RWPE1 (cell line): ENCODE data around the gene COL5A1.

Source experiments
- CTCF ChIA-PET: fragments of 350-600 bp; sonication (Branson Sonifier 250); formaldehyde crosslinking; extraction: SDS; loops from one replicate; lab custom pipeline; 2021; lab: Yijun Ruan, JAX
- POLR2A ChIA-PET: fragments of 400-600 bp; formaldehyde crosslinking; extraction: SDS; loops from one replicate; lab custom pipeline; 2020; ENCODE audit warnings: antibody characterized with exemption; ENCODE audit not compliant: low non-redundant PET; lab: Yijun Ruan, JAX
- DNase-seq: peaks from one replicate; pipeline ENCODE4 v3.0.0; 2012; ENCODE audit warnings: low spot score
- H3K27ac ChIP-seq: fragments of 450-650 bp; 2 replicates; pipeline ENCODE4 v1.5.1; 2017
- CTCF ChIP-seq: fragments of 450-650 bp; conservative IDR thresholded peaks from 2 replicates; pipeline ENCODE4 v1.5.1; 2017; ENCODE audit warnings: low read depth, mild to moderate bottlenecking

Gene COL5A1

DNA sequence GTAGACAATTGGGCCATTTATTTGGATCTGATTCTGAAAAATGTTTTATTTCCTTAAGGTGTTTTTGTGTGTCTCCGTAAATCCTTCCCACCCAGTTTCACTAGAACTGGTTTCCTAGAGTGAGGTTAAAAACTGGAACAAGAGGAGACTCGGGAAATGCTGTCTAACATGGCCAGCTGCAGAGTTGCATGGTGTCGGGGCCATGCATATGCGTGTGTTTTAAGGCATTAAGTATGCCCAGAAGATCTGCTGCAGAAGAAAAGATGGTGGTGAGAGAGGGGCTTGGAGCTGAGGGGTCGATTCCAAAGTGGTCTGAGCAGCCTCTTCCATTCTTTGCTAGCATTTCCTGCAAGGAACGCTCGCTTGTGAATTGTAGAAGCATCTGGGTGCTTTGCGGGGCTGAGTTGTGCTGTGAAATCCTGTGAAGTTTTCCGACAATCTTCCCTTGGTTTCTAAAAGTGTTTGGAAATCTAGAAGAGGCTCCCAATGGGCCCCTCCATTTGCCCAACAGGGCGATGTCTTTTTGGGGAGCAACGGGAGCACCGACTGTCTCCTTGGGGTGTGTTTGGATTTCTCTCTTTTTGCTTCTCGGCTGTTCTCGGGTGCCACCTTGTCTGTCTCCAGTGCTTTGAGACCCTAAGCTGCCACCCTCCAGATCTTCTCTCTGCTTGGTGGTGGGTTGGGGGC lies 113.8 kb downstream of the COL5A1 start:
- DNase-seq: no peak
- POLR2A ChIA-PET: no interaction called here
- no peak for TF ChIP-seq CTCF
- CTCF ChIA-PET: interaction anchor here (0.6 to 1.0 kb wide), 4 partner anchors 9 to 1268 kb away, joined by 3 to 4 read pairs (median 4); no protein-coding TSS in a partner anchor
- 0 out of 2 replicates have a peak overlapping the region, but pooled peaks have one; percentile 0 for H3K27ac ChIP-seq

- ChIA-PET POLR2A (no interaction called here), CTCF (interaction anchor here (0.6 kb wide), 1 partner anchor 79 kb away, joined by 3 read pairs; no protein-coding TSS in a partner anchor)
- DNase-seq: no peak
- H3K27ac ChIP-seq: 0 out of 2 replicates have a peak overlapping the region, but pooled peaks have one; percentile 0
- TF ChIP-seq CTCF: no peak
Measured at GRCh38 chr9:134756098-134756497, 114.5 kb downstream of the COL5A1 start.

- ChIA-PET CTCF (no interaction called here), POLR2A (no interaction called here)
- peak overlapping the region; percentile 30 for H3K27ac ChIP-seq
- no peak for TF ChIP-seq CTCF
- no peak for DNase-seq
Measured at GRCh38 chr9:134757216-134757975, 115.8 kb downstream of the COL5A1 start.

- H3K27ac ChIP-seq: peak overlapping the region; percentile 30
- no peak for TF ChIP-seq CTCF
- DNase-seq: no peak
- ChIA-PET CTCF (no interaction called here), POLR2A (no interaction called here)
Measured at GRCh38 chr9:134758949-134759607, 117.5 kb downstream of the COL5A1 start.

DNA sequence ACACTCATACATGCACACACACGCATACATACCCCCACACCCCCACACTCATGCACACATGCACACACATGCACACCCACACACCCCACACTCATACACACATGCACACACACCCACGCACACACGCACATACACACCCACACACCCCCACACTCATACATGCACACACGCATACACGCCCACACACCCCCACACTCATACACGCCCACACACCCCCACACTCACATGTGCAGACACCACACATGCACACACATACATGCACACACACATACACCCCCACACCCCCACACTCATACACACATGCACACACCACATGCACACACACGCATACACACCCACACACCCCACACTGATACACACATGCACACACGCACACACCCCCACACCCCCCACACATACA lies 118.3 kb downstream of the COL5A1 start:
- no peak for TF ChIP-seq CTCF
- CTCF ChIA-PET: no interaction called here
- POLR2A ChIA-PET: no interaction called here
- H3K27ac ChIP-seq: no peak overlapping the region
- no peak for DNase-seq

DNA sequence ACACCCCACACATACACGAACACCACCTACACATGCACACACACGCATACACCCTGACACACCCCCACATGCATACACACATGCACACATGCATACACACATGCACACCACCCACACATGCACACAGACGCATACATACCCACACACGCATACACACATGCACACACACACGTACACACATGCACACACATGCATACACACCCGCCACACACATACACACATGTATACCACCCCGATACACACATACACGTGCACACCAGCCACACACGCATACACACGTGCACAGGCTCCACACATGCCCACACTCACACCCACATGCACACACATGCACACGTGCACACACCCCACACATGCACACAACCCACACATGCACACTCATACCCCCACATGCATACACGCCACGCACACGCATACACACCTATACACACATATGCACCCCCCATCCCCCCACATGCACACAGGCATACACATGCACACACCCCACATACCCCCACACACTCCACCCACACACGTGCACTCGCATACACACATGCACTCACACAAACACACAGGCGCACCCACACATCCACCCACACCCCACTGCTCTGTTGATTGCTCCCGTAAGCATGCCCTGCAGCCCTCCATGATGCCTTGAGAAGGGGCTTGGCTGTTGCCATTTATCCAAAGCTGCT lies 119.3 kb downstream of the COL5A1 start:
- TF ChIP-seq CTCF: no peak
- DNase-seq: no peak
- H3K27ac ChIP-seq: peak overlapping the region; percentile 1; the same call in 1 of the 2 replicates
- ChIA-PET CTCF (no interaction called here), POLR2A (no interaction called here)
